DMS53 treated with DMSO at 0.1 percent for 48 hours (cell line): ENCODE data around the gene ANKS1A.
"Not testable (repeated sequence)": the region's sequence is repeated elsewhere in the genome, so short reads cannot be mapped to it uniquely, and the experiment has no call there.

Experiments
- DNase-seq: peaks from one replicate; lab custom pipeline; 2025; ENCODE audit not compliant: unreplicated experiment; lab: John Stamatoyannopoulos, UW

Gene ANKS1A

GRCh38 chr6:34885837-34886236, 3.2 kb upstream of the ANKS1A start:
- not testable (repeated sequence) for DNase-seq

GRCh38 chr6:34887753-34888513, 1.1 kb upstream of the ANKS1A start, which contains the start of gene TAF11:
TAF11 (minus strand) TSS chr6:34888042; CDS start chr6:34887957, 85 bp downstream.
- peak; percentile 81 for DNase-seq

GRCh38 chr6:34888514-34888856, 570 bp upstream of the ANKS1A start:
- no peak for DNase-seq

GRCh38 chr6:34890533-34890925, 1.5 kb downstream of the ANKS1A start:
- no peak for DNase-seq

- no peak for DNase-seq
These were observed 2.2 kb downstream of the ANKS1A start for GRCh38 chr6:34891296-34891695.

GRCh38 chr6:34894693-34895092, 5.6 kb downstream of the ANKS1A start:
- DNase-seq: no peak

- no peak for DNase-seq
These were observed 8.1 kb downstream of the ANKS1A start for GRCh38 chr6:34897130-34897529.

- DNase-seq: no peak
These were observed 8.7 kb downstream of the ANKS1A start for GRCh38 chr6:34897716-34898115.

- not testable (repeated sequence) for DNase-seq
These were observed 10.7 kb downstream of the ANKS1A start for GRCh38 chr6:34899748-34900147.

- no peak for DNase-seq
These were observed 11.4 kb downstream of the ANKS1A start for GRCh38 chr6:34900321-34901031.

GRCh38 chr6:34901930-34902329, 12.9 kb downstream of the ANKS1A start:
- no peak for DNase-seq

- no peak for DNase-seq
These were observed 16.0 kb downstream of the ANKS1A start for GRCh38 chr6:34904990-34905613.

GRCh38 chr6:34906826-34907225, 17.8 kb downstream of the ANKS1A start:
- DNase-seq: no peak

GRCh38 chr6:34908194-34908593, 19.1 kb downstream of the ANKS1A start:
- DNase-seq: no peak

GRCh38 chr6:34909320-34909883, 20.3 kb downstream of the ANKS1A start:
- no peak for DNase-seq

GRCh38 chr6:34911822-34912221, 22.8 kb downstream of the ANKS1A start:
- DNase-seq: no peak

GRCh38 chr6:34912715-34913464, 23.8 kb downstream of the ANKS1A start:
- DNase-seq: no peak

GRCh38 chr6:34914358-34914757, 25.3 kb downstream of the ANKS1A start:
- DNase-seq: no peak

- DNase-seq: no peak
These were observed 27.4 kb downstream of the ANKS1A start for GRCh38 chr6:34916348-34916967.

GRCh38 chr6:34917626-34918285, 28.7 kb downstream of the ANKS1A start:
- no peak for DNase-seq
